ENCODE data around the gene SMAD5. TPM values are rescaled to one million over a fixed set of nuclear protein-coding genes. Genes with fewer than 3 reads are reported as not detected.

SMAD5 gene
- total RNA-seq, 1 donor from 2014 or later: 71.3 TPM

GRCh38 chr5:136155761-136156160 lies 23.1 kb downstream of the SMAD5 start:
- no peak for FAIRE-seq
- H3K4me1 Mint-ChIP-seq (ENCODE audit: low read depth, unreplicated experiment): peaks cover 27% of the 10 kb centered on the region
- no peaks in the 10 kb centered on the region for H3K9me3 Mint-ChIP-seq (ENCODE audit: unreplicated experiment)
- no peaks in the 10 kb centered on the region for H3K4me1 ChIP-seq (ENCODE audit: insufficient read depth, low read length)
- no peak overlapping the region for H3K27ac ChIP-seq (ENCODE audit: low read depth, low read length)
- TF ChIP-seq CTCF (IDR thresholded peaks at IDR 0.05; ENCODE audit: insufficient read depth, low read depth, low read length) (no peak), EZH2 (IDR thresholded peaks at IDR 0.05; ENCODE audit: insufficient read depth, low read length) (no peak)
- H3K4me3 Mint-ChIP-seq (ENCODE audit: unreplicated experiment): no peak overlapping the region
- H2AFZ ChIP-seq (ENCODE audit: low read depth, low read length): no peak overlapping the region
- H3K27ac Mint-ChIP-seq (ENCODE audit: unreplicated experiment): no peak overlapping the region
- no peak overlapping the region for H3K4me2 ChIP-seq (ENCODE audit: low read length)
- no peak overlapping the region for H3K9ac ChIP-seq (ENCODE audit: low read length)
- H3K27me3 Mint-ChIP-seq (ENCODE audit: low read depth, unreplicated experiment): no peaks in the 10 kb centered on the region
- H3K27me3 ChIP-seq (ENCODE audit: insufficient read depth, low read length): no peaks in the 10 kb centered on the region
- peaks cover 25% of the 10 kb centered on the region for H3K36me3 ChIP-seq (ENCODE audit: insufficient read depth, low read length)
- peaks cover 97% of the 10 kb centered on the region for H3K79me2 ChIP-seq (ENCODE audit: insufficient read depth, low read length)
- DNase-seq (ENCODE audit: low read depth): peak; percentile 36
- H3K4me3 ChIP-seq (ENCODE audit: insufficient read depth, low read depth, low read length): no peak overlapping the region
- no peaks in the 10 kb centered on the region for H3K9me3 ChIP-seq (ENCODE audit: insufficient read depth, low read depth, low read length)
- peaks cover 75% of the 10 kb centered on the region for H4K20me1 ChIP-seq (ENCODE audit: insufficient read depth, low read length)
- peaks cover 14% of the 10 kb centered on the region for H3K36me3 Mint-ChIP-seq (ENCODE audit: low read depth, unreplicated experiment)

DNA sequence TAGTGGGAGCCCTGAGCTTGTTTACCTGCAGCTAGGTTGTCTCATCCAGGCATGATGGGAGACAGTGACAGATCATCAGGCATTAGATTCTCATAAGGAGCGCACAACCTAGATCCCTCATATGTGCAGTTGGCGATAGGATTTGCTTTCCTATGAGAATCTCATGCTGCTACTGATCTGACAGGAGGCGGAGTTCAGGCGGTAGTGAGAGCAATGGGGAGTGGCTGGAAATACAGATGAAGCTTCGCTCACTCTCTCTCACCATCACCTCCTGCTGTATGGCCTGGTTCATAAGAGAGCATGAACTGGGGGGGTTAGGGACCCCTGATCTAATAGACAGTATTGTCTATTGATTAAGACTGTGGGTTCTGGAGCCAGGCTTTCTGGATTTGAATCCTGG lies 24.9 kb downstream of the SMAD5 start:
- peaks cover 71% of the 10 kb centered on the region for H4K20me1 ChIP-seq (ENCODE audit: insufficient read depth, low read length)
- H3K4me1 Mint-ChIP-seq (ENCODE audit: low read depth, unreplicated experiment): peaks cover 27% of the 10 kb centered on the region
- peaks cover 92% of the 10 kb centered on the region for H3K79me2 ChIP-seq (ENCODE audit: insufficient read depth, low read length)

More for the DNA sequence above, 24.9 kb downstream of the SMAD5 start:
- Mint-ChIP-seq H3K27me3 (ENCODE audit: low read depth, unreplicated experiment) (no peaks in the 10 kb centered on the region), H3K9me3 (ENCODE audit: unreplicated experiment) (no peaks in the 10 kb centered on the region), H3K27ac (ENCODE audit: unreplicated experiment) (no peak overlapping the region), H3K36me3 (ENCODE audit: low read depth, unreplicated experiment) (peaks cover 14% of the 10 kb centered on the region), H3K4me3 (ENCODE audit: unreplicated experiment) (no peak overlapping the region)
- H3K4me3 ChIP-seq (ENCODE audit: insufficient read depth, low read depth, low read length): no peak overlapping the region
- no peaks in the 10 kb centered on the region for H3K9me3 ChIP-seq (ENCODE audit: insufficient read depth, low read depth, low read length)
- TF ChIP-seq EZH2 (IDR thresholded peaks at IDR 0.05; ENCODE audit: insufficient read depth, low read length) (no peak), CTCF (IDR thresholded peaks at IDR 0.05; ENCODE audit: insufficient read depth, low read depth, low read length) (no peak)
- FAIRE-seq (no peak), DNase-seq (ENCODE audit: low read depth) (no peak)
- H3K9ac ChIP-seq (ENCODE audit: low read length): no peak overlapping the region
- H2AFZ ChIP-seq (ENCODE audit: low read depth, low read length): no peak overlapping the region
- peaks cover 25% of the 10 kb centered on the region for H3K36me3 ChIP-seq (ENCODE audit: insufficient read depth, low read length)
- no peak overlapping the region for H3K27ac ChIP-seq (ENCODE audit: low read depth, low read length)
- no peaks in the 10 kb centered on the region for H3K27me3 ChIP-seq (ENCODE audit: insufficient read depth, low read length)
- no peak overlapping the region for H3K4me2 ChIP-seq (ENCODE audit: low read length)
- H3K4me1 ChIP-seq (ENCODE audit: insufficient read depth, low read length): no peaks in the 10 kb centered on the region

All from astrocyte (in vitro differentiated cells and primary cell).